Neural progenitor cell (in vitro differentiated cells): ENCODE data around the gene PAM. TPM values are rescaled to one million over a fixed set of nuclear protein-coding genes. Genes with fewer than 3 reads are reported as not detected.

ENCODE experiments used
- DNase-seq: peaks from one replicate; pipeline ENCODE4 v3.0.0-alpha.2; 2016; ENCODE audit warnings: low spot score
- H2AFZ ChIP-seq: fragments of 200-600 bp; sonication (generic); replicated peaks from 2 replicates; pipeline ENCODE4 v1.6.1; 2016; ENCODE audit warnings: antibody characterized with exemption
- H3F3A ChIP-seq: fragments of 200-600 bp; sonication (generic); 2 replicates; pipeline ENCODE4 v1.6.1; 2016; ENCODE audit warnings: antibody characterized with exemption, low read depth
- H3K27ac ChIP-seq: fragments of 200-600 bp; sonication (generic); 2 replicates; pipeline ENCODE4 v1.5.1; 2016; ENCODE audit warnings: mild to moderate bottlenecking
- H3K27me3 ChIP-seq: fragments of 200-600 bp; sonication (generic); 2 replicates; pipeline ENCODE4 v1.6.1; 2016; ENCODE audit warnings: mild to moderate bottlenecking, moderate library complexity
- H3K36me3 ChIP-seq: fragments of 200-600 bp; sonication (generic); 2 replicates; pipeline ENCODE4 v1.5.1; 2016
- H3K4me1 ChIP-seq: fragments of 200-600 bp; sonication (generic); 2 replicates; pipeline ENCODE4 v1.6.1; 2016; ENCODE audit warnings: mixed run types
- H3K4me2 ChIP-seq: fragments of 200-600 bp; sonication (generic); 2 replicates; pipeline ENCODE4 v1.6.1; 2016
- H3K4me3 ChIP-seq: fragments of 200-600 bp; sonication (generic); 2 replicates; pipeline ENCODE4 v1.5.1; 2016
- H3K79me2 ChIP-seq: fragments of 200-600 bp; sonication (generic); 2 replicates; pipeline ENCODE4 v1.6.1; 2016; ENCODE audit warnings: low read depth
- H3K9ac ChIP-seq: fragments of 200-600 bp; sonication (generic); 2 replicates; pipeline ENCODE4 v1.6.1; 2016
- H3K9me3 ChIP-seq: fragments of 200-600 bp; sonication (generic); 2 replicates; pipeline ENCODE4 v1.5.1; 2016; ENCODE audit warnings: low read depth
- H4K20me1 ChIP-seq: fragments of 200-600 bp; sonication (generic); 2 replicates; pipeline ENCODE4 v1.6.1; 2016; ENCODE audit warnings: low read depth
- H3K27ac Mint-ChIP-seq: 3 replicates; pipeline ENCODE4 v1.8.0; 2021; ENCODE audit warnings: mixed read lengths
- H3K27me3 Mint-ChIP-seq: 2 replicates; pipeline ENCODE4 v1.8.0; 2022; ENCODE audit warnings: low read depth, mild to moderate bottlenecking, inconsistent platforms, moderate library complexity, mixed read lengths; ENCODE audit not compliant: insufficient read depth
- H3K36me3 Mint-ChIP-seq: 3 replicates; pipeline ENCODE4 v1.8.0; 2021; ENCODE audit warnings: mixed read lengths
- H3K4me1 Mint-ChIP-seq: 3 replicates; pipeline ENCODE4 v1.8.0; 2021; ENCODE audit warnings: mixed read lengths
- H3K4me3 Mint-ChIP-seq: 3 replicates; pipeline ENCODE4 v1.8.0; 2021; ENCODE audit warnings: mild to moderate bottlenecking, moderate library complexity, mixed read lengths
- H3K9me3 Mint-ChIP-seq: 3 replicates; pipeline ENCODE4 v1.8.0; 2020; ENCODE audit warnings: mixed read lengths
- EZH2 ChIP-seq: fragments of 200-600 bp; sonication (generic); IDR thresholded peaks from 2 replicates; pipeline ENCODE4 v1.6.1; 2017; ENCODE audit warnings: antibody characterized with exemption, mild to moderate bottlenecking, moderate library complexity
- EZH2phosphoT487 ChIP-seq: fragments of 200-600 bp; sonication (generic); IDR thresholded peaks from 2 replicates; pipeline ENCODE4 v1.6.1; 2017; ENCODE audit warnings: antibody characterized with exemption
- total RNA-seq: library from RNA; depleted of rRNA; stranded (reverse); fragments of >200 nt; gene quantifications from 2 replicates; pipeline ENCODE4 v1.2.3, GENCODE V29; 2015; ENCODE audit warnings: low replicate concordance
- TF ChIP-seq, protein P1 (sequence below): fragments of 200-600 bp; sonication (generic); IDR thresholded peaks from 2 replicates; pipeline ENCODE4 v1.5.1; 2017; ENCODE audit warnings: antibody characterized with exemption, mild to moderate bottlenecking

PAM gene
- total RNA-seq, 1 donor from 2014 or later: 246 TPM

DNA sequence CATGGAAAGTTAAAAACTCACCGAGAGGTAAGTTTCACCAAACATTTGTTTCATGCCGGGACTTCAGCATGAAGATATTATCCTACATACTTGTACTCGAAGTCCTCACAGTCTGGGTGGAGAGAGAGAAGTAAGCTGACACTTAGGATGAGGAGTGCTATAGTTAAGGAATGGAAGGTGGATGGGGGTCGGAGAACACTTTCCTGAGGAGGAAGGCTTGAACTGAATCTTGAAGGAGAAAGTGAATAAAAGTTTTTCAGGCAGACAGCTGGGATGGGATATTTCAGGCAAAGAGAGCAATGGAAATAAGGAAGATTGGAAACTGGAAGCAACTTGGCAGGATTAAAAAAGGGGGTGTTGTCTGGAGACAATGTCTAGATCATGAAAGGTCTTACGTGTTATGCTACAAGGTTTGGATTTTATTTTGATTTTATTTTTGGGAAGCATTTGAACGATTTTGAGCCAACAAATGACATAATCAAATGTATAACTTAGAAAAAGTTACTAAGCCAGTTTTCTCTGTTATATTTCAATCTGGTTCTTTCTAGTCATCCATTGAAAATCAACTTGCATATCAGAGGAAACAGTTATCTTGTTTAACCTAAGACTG is 167.1 kb downstream of the PAM start:
- H3K9me3 Mint-ChIP-seq: no peaks in the 10 kb centered on the region
- no peak overlapping the region for H2AFZ ChIP-seq
- peaks cover 60% of the 10 kb centered on the region for H3K4me1 ChIP-seq
- peaks cover 27% of the 10 kb centered on the region for H3F3A ChIP-seq
- H3K36me3 Mint-ChIP-seq: peaks cover 24% of the 10 kb centered on the region
- no peak for DNase-seq
- peaks cover 42% of the 10 kb centered on the region for H3K4me1 Mint-ChIP-seq
- TF ChIP-seq, protein P1, sequence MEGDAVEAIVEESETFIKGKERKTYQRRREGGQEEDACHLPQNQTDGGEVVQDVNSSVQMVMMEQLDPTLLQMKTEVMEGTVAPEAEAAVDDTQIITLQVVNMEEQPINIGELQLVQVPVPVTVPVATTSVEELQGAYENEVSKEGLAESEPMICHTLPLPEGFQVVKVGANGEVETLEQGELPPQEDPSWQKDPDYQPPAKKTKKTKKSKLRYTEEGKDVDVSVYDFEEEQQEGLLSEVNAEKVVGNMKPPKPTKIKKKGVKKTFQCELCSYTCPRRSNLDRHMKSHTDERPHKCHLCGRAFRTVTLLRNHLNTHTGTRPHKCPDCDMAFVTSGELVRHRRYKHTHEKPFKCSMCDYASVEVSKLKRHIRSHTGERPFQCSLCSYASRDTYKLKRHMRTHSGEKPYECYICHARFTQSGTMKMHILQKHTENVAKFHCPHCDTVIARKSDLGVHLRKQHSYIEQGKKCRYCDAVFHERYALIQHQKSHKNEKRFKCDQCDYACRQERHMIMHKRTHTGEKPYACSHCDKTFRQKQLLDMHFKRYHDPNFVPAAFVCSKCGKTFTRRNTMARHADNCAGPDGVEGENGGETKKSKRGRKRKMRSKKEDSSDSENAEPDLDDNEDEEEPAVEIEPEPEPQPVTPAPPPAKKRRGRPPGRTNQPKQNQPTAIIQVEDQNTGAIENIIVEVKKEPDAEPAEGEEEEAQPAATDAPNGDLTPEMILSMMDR: no peak
- TF ChIP-seq EZH2 (no peak), EZH2phosphoT487 (no peak)
- H3K27me3 ChIP-seq: no peaks in the 10 kb centered on the region
- H4K20me1 ChIP-seq: no peaks in the 10 kb centered on the region
- no peaks in the 10 kb centered on the region for H3K27me3 Mint-ChIP-seq
- H3K9ac ChIP-seq: no peak overlapping the region
- H3K36me3 ChIP-seq: no peaks in the 10 kb centered on the region
- no peak overlapping the region for H3K27ac ChIP-seq
- H3K4me3 Mint-ChIP-seq: no peak overlapping the region
- no peak overlapping the region for H3K4me3 ChIP-seq
- peak overlapping the region; percentile 16 for H3K4me2 ChIP-seq
- no peak overlapping the region for H3K27ac Mint-ChIP-seq
- H3K9me3 ChIP-seq: no peaks in the 10 kb centered on the region
- no peaks in the 10 kb centered on the region for H3K79me2 ChIP-seq

DNA sequence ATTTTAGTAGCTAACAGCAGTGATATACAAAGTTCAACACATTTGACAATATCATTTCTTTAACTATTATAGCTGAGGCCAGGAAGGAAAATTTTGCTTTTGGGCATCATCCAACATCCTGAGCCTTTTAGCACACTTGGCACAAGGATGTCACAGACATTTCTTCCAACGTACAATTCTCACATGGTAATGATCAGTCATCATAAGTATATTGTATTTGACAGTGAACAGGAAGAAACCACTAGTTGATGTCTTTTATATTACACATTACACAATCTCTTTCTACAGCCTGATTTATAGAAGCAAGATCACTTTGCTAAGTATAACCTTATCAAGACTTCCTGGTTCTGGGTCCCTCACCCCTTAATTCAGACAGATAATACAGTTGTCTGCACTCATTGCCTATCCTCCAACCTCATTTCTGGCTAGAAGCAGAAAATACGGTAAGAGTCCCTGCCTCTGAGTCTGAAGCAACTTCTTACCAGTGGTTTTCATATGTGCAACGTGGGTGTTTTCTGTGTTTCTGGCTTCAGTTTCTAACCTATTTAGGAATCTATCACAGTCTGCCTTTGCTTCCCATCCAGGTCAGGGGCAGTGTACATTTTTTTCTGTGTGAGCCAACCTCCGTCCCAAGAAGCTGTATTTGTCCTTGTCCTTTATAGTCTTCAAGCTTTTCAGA is 167.8 kb downstream of the PAM start:
- Histone ChIP-seq H3K9ac (no peak overlapping the region), H3F3A (peaks cover 24% of the 10 kb centered on the region), H3K79me2 (no peaks in the 10 kb centered on the region), H3K4me3 (no peak overlapping the region), H3K4me2 (no peak overlapping the region), H3K36me3 (peaks cover under 1% of the 10 kb centered on the region), H3K9me3 (no peaks in the 10 kb centered on the region), H3K27me3 (no peaks in the 10 kb centered on the region), H3K27ac (no peak overlapping the region), H3K4me1 (peaks cover 60% of the 10 kb centered on the region), H4K20me1 (no peaks in the 10 kb centered on the region), H2AFZ (no peak overlapping the region)
- Mint-ChIP-seq H3K27me3 (no peaks in the 10 kb centered on the region), H3K4me3 (no peak overlapping the region), H3K4me1 (peaks cover 40% of the 10 kb centered on the region), H3K36me3 (peaks cover 25% of the 10 kb centered on the region), H3K9me3 (no peaks in the 10 kb centered on the region), H3K27ac (no peak overlapping the region)
- TF ChIP-seq EZH2phosphoT487: no peak
- TF ChIP-seq EZH2: no peak
- no peak for DNase-seq

DNA sequence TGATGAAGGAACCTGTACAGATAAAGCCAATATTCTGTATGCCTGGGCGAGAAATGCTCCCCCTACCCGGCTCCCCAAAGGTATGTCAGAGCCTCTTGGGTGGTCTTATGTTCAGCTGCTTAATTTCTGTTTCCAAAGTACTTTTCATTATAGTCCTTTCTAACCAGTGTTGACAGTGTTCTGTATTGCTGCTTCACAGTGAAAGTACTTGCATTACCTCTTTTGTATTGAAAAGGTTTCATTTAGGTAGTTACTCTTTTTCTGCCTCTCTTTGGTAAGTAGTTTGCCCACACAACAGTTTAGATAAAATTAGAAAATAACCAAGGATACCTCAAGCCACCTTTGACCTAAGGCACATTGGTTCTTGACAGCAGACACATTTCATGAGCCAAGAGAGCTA is 169.9 kb downstream of the PAM start:
- DNase-seq: no peak
- Histone ChIP-seq H3K4me3 (no peak overlapping the region), H3F3A (peaks cover 10% of the 10 kb centered on the region), H3K4me2 (no peak overlapping the region), H3K79me2 (no peaks in the 10 kb centered on the region), H3K27ac (no peak overlapping the region), H3K27me3 (no peaks in the 10 kb centered on the region), H3K9ac (no peak overlapping the region), H3K9me3 (no peaks in the 10 kb centered on the region), H3K36me3 (peaks cover 12% of the 10 kb centered on the region), H3K4me1 (peaks cover 41% of the 10 kb centered on the region), H2AFZ (no peak overlapping the region), H4K20me1 (no peaks in the 10 kb centered on the region)
- H3K27ac Mint-ChIP-seq: no peak overlapping the region
- peaks cover 26% of the 10 kb centered on the region for H3K4me1 Mint-ChIP-seq
- no peaks in the 10 kb centered on the region for H3K9me3 Mint-ChIP-seq
- H3K4me3 Mint-ChIP-seq: no peak overlapping the region
- no peaks in the 10 kb centered on the region for H3K27me3 Mint-ChIP-seq
- no peak for TF ChIP-seq EZH2
- TF ChIP-seq, protein P1: no peak
- no peak for TF ChIP-seq EZH2phosphoT487
- peaks cover 35% of the 10 kb centered on the region for H3K36me3 Mint-ChIP-seq

DNA sequence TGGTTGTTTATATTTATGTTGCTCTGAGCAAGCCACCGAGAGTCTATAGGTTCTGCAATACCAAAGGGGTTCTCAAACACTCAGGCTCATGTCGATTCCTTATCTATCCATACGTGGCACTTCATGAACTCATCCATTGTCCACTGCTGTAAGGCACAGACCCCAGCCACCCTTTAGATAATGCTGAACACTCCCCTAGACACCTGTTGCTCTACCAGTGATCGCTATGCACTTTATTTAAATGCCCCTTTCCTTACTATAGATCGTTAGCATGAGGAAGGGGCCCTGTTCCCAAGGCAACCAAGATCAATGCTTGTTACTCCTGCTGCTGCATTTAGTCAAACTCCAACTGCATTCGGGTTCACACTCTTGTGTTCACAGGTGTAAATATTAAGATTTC is 171.9 kb downstream of the PAM start:
- H3K9me3 ChIP-seq: no peaks in the 10 kb centered on the region
- H3K9ac ChIP-seq: no peak overlapping the region
- peaks cover 12% of the 10 kb centered on the region for H3K36me3 ChIP-seq
- H3K4me2 ChIP-seq: no peak overlapping the region
- no peak overlapping the region for H3K27ac Mint-ChIP-seq
- H3K27me3 ChIP-seq: no peaks in the 10 kb centered on the region
- DNase-seq: no peak
- H3F3A ChIP-seq: no peaks in the 10 kb centered on the region
- peaks cover 32% of the 10 kb centered on the region for H3K36me3 Mint-ChIP-seq
- peaks cover 16% of the 10 kb centered on the region for H3K4me1 Mint-ChIP-seq
- peaks cover 21% of the 10 kb centered on the region for H3K4me1 ChIP-seq
- no peaks in the 10 kb centered on the region for H3K27me3 Mint-ChIP-seq
- H2AFZ ChIP-seq: no peak overlapping the region
- no peaks in the 10 kb centered on the region for H3K9me3 Mint-ChIP-seq
- no peaks in the 10 kb centered on the region for H3K79me2 ChIP-seq
- H3K27ac ChIP-seq: no peak overlapping the region
- H4K20me1 ChIP-seq: no peaks in the 10 kb centered on the region
- H3K4me3 Mint-ChIP-seq: no peak overlapping the region
- H3K4me3 ChIP-seq: no peak overlapping the region
- no peak for TF ChIP-seq EZH2
- TF ChIP-seq, protein P1: no peak
- TF ChIP-seq EZH2phosphoT487: no peak
